Gastroesophageal sphincter (tissue), 4 donors: ENCODE results near the gene FANCD2. TPM values are rescaled to one million over a fixed set of nuclear protein-coding genes. Genes with fewer than 3 reads are reported as not detected.
"Not testable (repeated sequence)": the region's sequence is repeated elsewhere in the genome, so short reads cannot be mapped to it uniquely, and the experiment has no call there.

Experiments
- ATAC-seq: fragments of 150-250 bp; one replicate; pipeline ENCODE4 v1.9.1; 2016; ENCODE audit warnings: mild to moderate bottlenecking, moderate library complexity
- H3K27ac ChIP-seq, 4 donors: fragments of 200-600 bp; sonication (generic) in 3 of 4; 1 replicate in 3 of 4; 2 replicates in 1 of 4; pipeline ENCODE4 v1.5.1; 2016 to 2019
- H3K27me3 ChIP-seq: fragments of 200-600 bp; sonication (generic); one replicate; pipeline ENCODE4 v1.5.1; 2019
- H3K36me3 ChIP-seq, 2 donors: fragments of 200-600 bp; sonication (generic); one replicate each; pipeline ENCODE4 v1.5.1; 2019; ENCODE audit warnings: control low read depth in 1 of 2
- H3K4me1 ChIP-seq, 3 donors: fragments of 200-600 bp; sonication (generic); 1 replicate in 2 of 3; 2 replicates in 1 of 3; pipeline ENCODE4 v1.5.1; 2016 to 2019; ENCODE audit warnings: control low read depth in 2 of 3
- H3K4me3 ChIP-seq, 2 donors: fragments of 200-600 bp; sonication (generic); one replicate each; pipeline ENCODE4 v1.5.1; 2019; ENCODE audit warnings: mild to moderate bottlenecking in 1 of 2, moderate library complexity in 1 of 2
- H3K9me3 ChIP-seq, 3 donors: fragments of 200-600 bp; sonication (generic); one replicate each; pipeline ENCODE4 v1.5.1; 2017 to 2019; ENCODE audit warnings: control low read depth in 2 of 3
- EP300 ChIP-seq: sonication (generic); formaldehyde crosslinking; IDR thresholded peaks from one replicate; pipeline ENCODE4 v1.6.1; 2017; ENCODE audit warnings: antibody characterized with exemption, mild to moderate bottlenecking
- POLR2A ChIP-seq, 2 donors: fragments of 450-650 bp; IDR thresholded peaks; one replicate each; pipeline ENCODE4 v1.6.1; 2017; ENCODE audit warnings: antibody characterized with exemption in 2 of 2, mild to moderate bottlenecking in 2 of 2, moderate library complexity in 1 of 2
- POLR2AphosphoS5 ChIP-seq: sonication (generic); formaldehyde crosslinking; IDR thresholded peaks from one replicate; pipeline ENCODE4 v1.6.1; 2017; ENCODE audit warnings: antibody characterized with exemption
- WGBS, 2 donors: methylation state at CpG; one replicate each; pipeline ENCODE4 v1.1.5; 2018; ENCODE audit warnings: low coverage in 1 of 2; 5-methylcytosine and 5-hydroxymethylcytosine counted together
- total RNA-seq, 4 donors: library from RNA; depleted of rRNA; stranded (reverse); fragments of >200 nt; gene quantifications; one replicate each; pipeline ENCODE4 v1.1.0, GENCODE V29; 2016
- TF ChIP-seq, protein P1 (sequence below), 4 experiments: fragments of 200-600 bp in 2 of 4; fragments of 450-650 bp in 2 of 4; sonication (generic) in 1 of 4; IDR thresholded peaks; one replicate each; pipeline ENCODE4 v1.5.1; 2017 to 2019; ENCODE audit warnings: antibody characterized with exemption in 4 of 4, mild to moderate bottlenecking in 2 of 4, moderate library complexity in 2 of 4

The FANCD2 gene
- total RNA-seq, 4 donors from 2014 or later: 0.96 to 7.3 (median 4.1) TPM

DNA sequence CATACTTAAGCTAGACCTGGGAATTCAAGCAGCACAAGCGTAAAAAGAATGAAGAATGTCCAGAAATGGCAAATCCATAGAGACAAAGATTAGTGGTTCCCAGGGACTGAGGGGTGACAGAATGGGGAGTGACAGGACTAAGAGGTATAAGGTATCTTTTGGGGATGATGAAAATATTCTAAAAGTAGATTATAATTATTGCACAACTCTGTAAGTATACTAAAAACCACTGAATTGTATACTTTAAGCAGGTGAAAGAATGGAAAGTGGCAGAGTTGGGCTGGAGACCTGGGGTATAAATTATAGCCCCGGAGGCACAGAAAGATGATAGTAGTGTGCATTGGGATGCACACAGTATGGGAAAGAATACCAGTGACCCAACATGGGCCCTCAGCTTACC is 94.8 kb downstream of the FANCD2 start:
- WGBS, 2 donors: 70 to 80% methylated on average over 2 of the region's 2 CpGs
- Histone ChIP-seq H3K36me3 (peaks cover 0 to 22% of the 10 kb centered on the region in 2 donors), H3K27me3 (no peaks in the 10 kb centered on the region), H3K4me1 (peaks cover 0 to 35% (median 11%) of the 10 kb centered on the region in 3 donors), H3K9me3 (no peaks in the 10 kb centered on the region), H3K27ac (no peak overlapping the region), H3K4me3 (no peak overlapping the region)
- TF ChIP-seq, protein P1, sequence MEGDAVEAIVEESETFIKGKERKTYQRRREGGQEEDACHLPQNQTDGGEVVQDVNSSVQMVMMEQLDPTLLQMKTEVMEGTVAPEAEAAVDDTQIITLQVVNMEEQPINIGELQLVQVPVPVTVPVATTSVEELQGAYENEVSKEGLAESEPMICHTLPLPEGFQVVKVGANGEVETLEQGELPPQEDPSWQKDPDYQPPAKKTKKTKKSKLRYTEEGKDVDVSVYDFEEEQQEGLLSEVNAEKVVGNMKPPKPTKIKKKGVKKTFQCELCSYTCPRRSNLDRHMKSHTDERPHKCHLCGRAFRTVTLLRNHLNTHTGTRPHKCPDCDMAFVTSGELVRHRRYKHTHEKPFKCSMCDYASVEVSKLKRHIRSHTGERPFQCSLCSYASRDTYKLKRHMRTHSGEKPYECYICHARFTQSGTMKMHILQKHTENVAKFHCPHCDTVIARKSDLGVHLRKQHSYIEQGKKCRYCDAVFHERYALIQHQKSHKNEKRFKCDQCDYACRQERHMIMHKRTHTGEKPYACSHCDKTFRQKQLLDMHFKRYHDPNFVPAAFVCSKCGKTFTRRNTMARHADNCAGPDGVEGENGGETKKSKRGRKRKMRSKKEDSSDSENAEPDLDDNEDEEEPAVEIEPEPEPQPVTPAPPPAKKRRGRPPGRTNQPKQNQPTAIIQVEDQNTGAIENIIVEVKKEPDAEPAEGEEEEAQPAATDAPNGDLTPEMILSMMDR (IDR thresholded peaks at IDR 0.05): no peak
- no peak for TF ChIP-seq POLR2A (IDR thresholded peaks at IDR 0.05)
- TF ChIP-seq POLR2AphosphoS5: no peak
- no peak for TF ChIP-seq EP300
- no peak for ATAC-seq

DNA sequence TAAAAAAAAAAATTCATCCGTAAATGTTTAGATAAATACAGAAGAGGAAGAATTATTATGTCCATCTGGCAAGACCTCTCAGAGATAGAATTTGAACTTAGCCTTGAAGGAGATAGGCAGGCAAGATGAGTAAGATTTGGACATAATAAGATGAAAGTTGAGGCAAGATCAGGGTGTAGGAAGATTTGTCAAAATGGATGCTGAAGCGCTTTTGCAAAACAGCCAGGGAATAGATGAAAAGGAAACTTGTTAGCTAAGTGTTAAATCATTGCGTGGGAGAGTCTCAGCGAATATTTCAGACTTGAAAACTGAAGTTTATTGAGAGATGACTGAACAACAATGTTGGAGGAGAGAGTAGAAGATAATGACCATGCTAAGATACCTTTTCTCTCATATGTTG is 96.5 kb downstream of the FANCD2 start:
- no peak for ATAC-seq
- TF ChIP-seq, protein P1 (IDR thresholded peaks at IDR 0.05): no peak
- no peak for TF ChIP-seq POLR2AphosphoS5
- TF ChIP-seq EP300: no peak
- no peak for TF ChIP-seq POLR2A (IDR thresholded peaks at IDR 0.05)
- peaks cover 2 to 39% of the 10 kb centered on the region in 2 donors for H3K36me3 ChIP-seq
- no peak overlapping the region for H3K4me3 ChIP-seq
- WGBS, 2 donors: 77 to 95% methylated on average over 4 of the region's 4 CpGs
- no peaks in the 10 kb centered on the region for H3K9me3 ChIP-seq
- H3K27ac ChIP-seq: no peak overlapping the region
- H3K27me3 ChIP-seq: no peaks in the 10 kb centered on the region
- H3K4me1 ChIP-seq: peaks cover 0 to 18% (median 4%) of the 10 kb centered on the region in 3 donors

DNA sequence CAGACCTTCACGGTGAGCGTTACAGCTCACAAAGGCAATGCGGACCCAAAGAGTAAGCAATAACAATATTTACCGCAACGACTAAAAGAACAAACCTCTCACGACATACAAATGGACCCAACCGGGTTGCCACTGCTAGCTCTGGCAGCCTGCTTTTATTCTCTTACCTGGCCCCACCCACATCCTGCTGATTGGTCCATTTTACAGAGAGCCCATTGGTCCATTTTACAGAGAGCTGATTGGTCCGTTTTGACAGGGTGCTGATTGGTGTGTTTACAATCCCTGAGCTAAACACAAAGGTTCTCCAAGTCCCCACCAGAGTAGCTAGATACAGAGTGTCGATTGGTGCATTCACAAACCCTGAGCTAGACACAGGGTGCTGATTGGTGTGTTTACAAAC is 109.6 kb downstream of the FANCD2 start:
- H3K27me3 ChIP-seq, H3K4me3 ChIP-seq, ATAC-seq, H3K27ac ChIP-seq, H3K4me1 ChIP-seq, H3K9me3 ChIP-seq, H3K36me3 ChIP-seq: not testable (repeated sequence)
- 87 to 94% methylated on average over 6 to 8 of the region's 9 CpGs for WGBS, 2 donors

DNA sequence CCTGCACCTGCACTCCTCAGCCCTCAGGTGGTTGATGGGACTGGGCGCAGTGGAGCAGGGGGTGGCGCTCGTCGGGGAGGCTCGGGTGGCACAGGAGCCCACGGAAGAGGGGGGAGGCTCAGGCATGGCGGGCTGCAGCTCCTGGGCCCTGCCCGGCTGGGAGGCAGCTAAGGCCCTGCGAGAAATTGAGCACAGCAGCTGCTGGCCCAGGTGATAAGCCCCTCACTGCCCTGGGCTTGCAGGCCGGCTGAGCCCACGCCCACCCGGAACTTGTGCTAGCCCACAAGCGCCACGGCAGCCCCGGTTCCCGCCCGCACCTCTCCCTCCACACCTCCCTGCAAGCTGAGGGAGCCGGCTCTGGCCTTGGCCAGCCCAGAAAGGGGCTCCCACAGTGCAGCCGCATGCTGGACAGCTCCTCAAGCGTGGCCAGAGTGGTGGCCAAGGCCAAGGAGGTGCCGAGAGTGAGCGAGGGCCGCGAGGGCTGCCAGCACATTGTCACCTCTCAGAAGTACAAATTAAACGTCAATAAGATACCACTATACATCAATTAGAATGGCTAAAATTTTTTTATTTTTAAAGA is 110.3 kb downstream of the FANCD2 start:
- no peak for ATAC-seq
- Histone ChIP-seq H3K27ac (no peak overlapping the region), H3K4me3 (no peak overlapping the region), H3K27me3 (no peaks in the 10 kb centered on the region), H3K36me3 (no peaks in the 10 kb centered on the region), H3K9me3 (no peaks in the 10 kb centered on the region), H3K4me1 (peaks cover 0 to 4% (median 0%) of the 10 kb centered on the region in 3 donors)
- 92% methylated on average over 6 of the region's 25 CpGs; no CpG with 5 or more reads in 1 of the 2 donors for WGBS, 2 donors
- no peak for TF ChIP-seq POLR2AphosphoS5
- TF ChIP-seq, protein P1 (IDR thresholded peaks at IDR 0.05): no peak
- TF ChIP-seq POLR2A (IDR thresholded peaks at IDR 0.05): no peak
- no peak for TF ChIP-seq EP300

DNA sequence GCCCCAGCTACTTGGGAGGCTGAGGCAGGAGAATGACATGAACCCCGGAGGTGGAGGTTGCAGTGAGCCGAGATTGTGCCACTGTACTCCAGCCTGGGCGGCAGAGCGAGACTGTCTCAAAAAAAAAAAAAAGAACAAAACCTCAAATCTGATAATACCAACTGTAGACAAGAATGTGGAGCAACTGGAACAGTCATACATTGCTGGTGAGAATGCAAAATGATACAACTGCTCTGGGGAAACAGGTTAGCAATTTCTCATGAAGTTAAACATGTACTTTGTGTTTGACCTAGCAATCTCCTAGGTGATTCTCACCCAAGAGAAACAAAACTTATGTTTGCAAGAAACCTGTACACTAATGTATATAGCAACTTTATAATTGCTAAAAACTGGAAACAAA is 110.9 kb downstream of the FANCD2 start:
- no peak for ATAC-seq
- 80 to 100% methylated on average over 1 of the region's 4 CpGs for WGBS, 2 donors
- Histone ChIP-seq H3K9me3 (no peaks in the 10 kb centered on the region), H3K27ac (no peak overlapping the region), H3K36me3 (no peaks in the 10 kb centered on the region), H3K4me1 (peaks cover 0 to 4% (median 0%) of the 10 kb centered on the region in 3 donors), H3K4me3 (no peak overlapping the region), H3K27me3 (no peaks in the 10 kb centered on the region)
- TF ChIP-seq EP300 (no peak), POLR2AphosphoS5 (no peak), POLR2A (IDR thresholded peaks at IDR 0.05) (no peak)
- TF ChIP-seq, protein P1 (IDR thresholded peaks at IDR 0.05): no peak
